ENCODE measurements around the gene CDK5RAP1. TPM values are rescaled to one million over a fixed set of nuclear protein-coding genes. Genes with fewer than 3 reads are reported as not detected.
"Not testable (repeated sequence)": the region's sequence is repeated elsewhere in the genome, so short reads cannot be mapped to it uniquely, and the experiment has no call there.

CDK5RAP1 gene
- 10 to 100 TPM; 20.5 to 46.2 (median 30.3) TPM for total RNA-seq

- peak; percentile 95 to 99 (median 97) for ATAC-seq (replicated peaks in 6 of 8)
- H3K4me3 ChIP-seq = peak within 1 kb of the TSS; percentile 62 to 99 (median 87)
- in situ Hi-C loops (cut with MboI; ENCODE audit: low pct_unique_long_range_greater_than_20kb in 2 of 9, low sequenced_read_pairs in 9 of 9, unreplicated experiment in 9 of 9) = no loop called here
- WGBS, 10 experiments = 0 to 2% (median 0%) methylated on average over 1 to 20 of the region's 43 CpGs; no CpG with 5 or more reads in 4 of the 10 experiments
- peak within 1 kb of the TSS in 1 of 2 donors; percentile 77 for H3K27ac ChIP-seq
- H3K4me1 ChIP-seq (replicated peaks in 1 of 2) = peaks cover 11 to 12% of the 10 kb centered on the region in 2 donors
These were observed at the start of gene CDK5RAP1 for GRCh38 chr20:33401184-33401920. CDK5RAP1 (minus strand) TSS chr20:33401519; CDS start chr20:33397064, 4,455 bp downstream.

- 40 to 100% (median 67%) methylated on average over 1 to 4 of the region's 4 CpGs; no CpG with 5 or more reads in 3 of the 10 experiments for WGBS, 10 experiments
- no peak overlapping the region for H3K27ac ChIP-seq
- H3K4me1 ChIP-seq (replicated peaks in 1 of 2) = no peaks in the 10 kb centered on the region
- no peak overlapping the region for H3K4me3 ChIP-seq
- in situ Hi-C loops (cut with MboI; ENCODE audit: low pct_unique_long_range_greater_than_20kb in 2 of 9, low sequenced_read_pairs in 9 of 9, unreplicated experiment in 9 of 9) = loop anchor here in 3 of 9 experiments (10.0 kb wide), 2 partner anchors 194 to 204 kb away; no protein-coding TSS in a partner anchor
- ATAC-seq (replicated peaks in 6 of 8) = peak in 2 of 8 experiments; percentile 29 to 35
These were observed 49.5 kb upstream of the CDK5RAP1 start for GRCh38 chr20:33450867-33451266.

GRCh38 chr20:33445881-33446625, 44.7 kb upstream of the CDK5RAP1 start:
- ATAC-seq (replicated peaks in 6 of 8) = no peak
- Histone ChIP-seq H3K27ac (no peak overlapping the region), H3K4me3 (no peak overlapping the region), H3K4me1 (replicated peaks in 1 of 2) (peaks cover 0 to 3% of the 10 kb centered on the region in 2 donors)
- in situ Hi-C loops (cut with MboI; ENCODE audit: low pct_unique_long_range_greater_than_20kb in 2 of 9, low sequenced_read_pairs in 9 of 9, unreplicated experiment in 9 of 9) = no loop called here
- WGBS, 10 experiments = 0 to 83% (median 67%) methylated on average over 1 to 4 of the region's 4 CpGs; no CpG with 5 or more reads in 1 of the 10 experiments

GRCh38 chr20:33444797-33445560, 43.7 kb upstream of the CDK5RAP1 start:
- Histone ChIP-seq H3K27ac (no peak overlapping the region), H3K4me1 (replicated peaks in 1 of 2) (peaks cover 0 to 3% of the 10 kb centered on the region in 2 donors), H3K4me3 (peak overlapping the region in 4 of 5 donors; percentile 61 to 91 (median 65))
- in situ Hi-C loops (cut with MboI; ENCODE audit: low pct_unique_long_range_greater_than_20kb in 2 of 9, low sequenced_read_pairs in 9 of 9, unreplicated experiment in 9 of 9) = no loop called here
- WGBS, 10 experiments = 20 to 71% (median 50%) methylated on average over 1 to 4 of the region's 4 CpGs; no CpG with 5 or more reads in 2 of the 10 experiments
- ATAC-seq (replicated peaks in 6 of 8) = no peak

GRCh38 chr20:33443512-33444239, 42.4 kb upstream of the CDK5RAP1 start, which contains the start of gene SNTA1:
SNTA1 (minus strand) TSS chr20:33443763; CDS start chr20:33443620, 143 bp downstream.
- Histone ChIP-seq H3K4me3 (peak within 1 kb of the TSS; percentile 61 to 91 (median 66)), H3K27ac (peak within 1 kb of the TSS in 1 of 2 donors; percentile 4), H3K4me1 (replicated peaks in 1 of 2) (peaks cover 0 to 3% of the 10 kb centered on the region in 2 donors)
- peak; percentile 80 to 94 (median 90) for ATAC-seq (replicated peaks in 6 of 8)
- WGBS, 10 experiments = 0% methylated on average over 2 to 5 of the region's 75 CpGs; no CpG with 5 or more reads in 7 of the 10 experiments
- in situ Hi-C loops (cut with MboI; ENCODE audit: low pct_unique_long_range_greater_than_20kb in 2 of 9, low sequenced_read_pairs in 9 of 9, unreplicated experiment in 9 of 9) = no loop called here

GRCh38 chr20:33443006-33443511, 41.7 kb upstream of the CDK5RAP1 start:
- H3K4me3 ChIP-seq = peak overlapping the region; percentile 61 to 91 (median 66)
- in situ Hi-C loops (cut with MboI; ENCODE audit: low pct_unique_long_range_greater_than_20kb in 2 of 9, low sequenced_read_pairs in 9 of 9, unreplicated experiment in 9 of 9) = no loop called here
- no CpG with 5 or more reads among the region's 45 CpGs for WGBS, 10 experiments
- peak overlapping the region in 1 of 2 donors; percentile 4 for H3K27ac ChIP-seq
- ATAC-seq (replicated peaks in 6 of 8) = peak in 3 of 8 experiments; percentile 22 to 47 (median 31)
- H3K4me1 ChIP-seq (replicated peaks in 1 of 2) = peaks cover 0 to 3% of the 10 kb centered on the region in 2 donors

- Histone ChIP-seq H3K4me1 (replicated peaks in 1 of 2) (peaks cover 0 to 3% of the 10 kb centered on the region in 2 donors), H3K4me3 (peak overlapping the region; percentile 61 to 91 (median 66)), H3K27ac (no peak overlapping the region)
- ATAC-seq (replicated peaks in 6 of 8) = no peak
- 17 to 86% (median 77%) methylated on average over 1 to 5 of the region's 9 CpGs; no CpG with 5 or more reads in 4 of the 10 experiments for WGBS, 10 experiments
- in situ Hi-C loops (cut with MboI; ENCODE audit: low pct_unique_long_range_greater_than_20kb in 2 of 9, low sequenced_read_pairs in 9 of 9, unreplicated experiment in 9 of 9) = no loop called here
These were observed 41.1 kb upstream of the CDK5RAP1 start for GRCh38 chr20:33442136-33443005.

GRCh38 chr20:33441142-33441955, 40.0 kb upstream of the CDK5RAP1 start:
- Histone ChIP-seq H3K4me3 (no peak overlapping the region), H3K27ac (no peak overlapping the region), H3K4me1 (replicated peaks in 1 of 2) (peaks cover 0 to 3% of the 10 kb centered on the region in 2 donors)
- in situ Hi-C loops (cut with MboI; ENCODE audit: low pct_unique_long_range_greater_than_20kb in 2 of 9, low sequenced_read_pairs in 9 of 9, unreplicated experiment in 9 of 9) = no loop called here
- 75 to 100% (median 92%) methylated on average over 1 to 5 of the region's 7 CpGs; no CpG with 5 or more reads in 3 of the 10 experiments for WGBS, 10 experiments
- no peak for ATAC-seq (replicated peaks in 6 of 8)

- WGBS, 10 experiments = 74 to 100% (median 92%) methylated on average over 1 to 6 of the region's 7 CpGs; no CpG with 5 or more reads in 2 of the 10 experiments
- H3K4me3 ChIP-seq; H3K27ac ChIP-seq; ATAC-seq (replicated peaks in 6 of 8); in situ Hi-C loops (cut with MboI; ENCODE audit: low pct_unique_long_range_greater_than_20kb in 2 of 9, low sequenced_read_pairs in 9 of 9, unreplicated experiment in 9 of 9); H3K4me1 ChIP-seq (replicated peaks in 1 of 2): not testable (repeated sequence)
These were observed 39.2 kb upstream of the CDK5RAP1 start for GRCh38 chr20:33440562-33440961.

- Histone ChIP-seq H3K4me3 (no peak overlapping the region), H3K27ac (no peak overlapping the region), H3K4me1 (replicated peaks in 1 of 2) (peaks cover 0 to 3% of the 10 kb centered on the region in 2 donors)
- 60 to 100% (median 80%) methylated on average over 1 of the region's 2 CpGs; no CpG with 5 or more reads in 6 of the 10 experiments for WGBS, 10 experiments
- in situ Hi-C loops (cut with MboI; ENCODE audit: low pct_unique_long_range_greater_than_20kb in 2 of 9, low sequenced_read_pairs in 9 of 9, unreplicated experiment in 9 of 9) = no loop called here
- no peak for ATAC-seq (replicated peaks in 6 of 8)
These were observed 37.2 kb upstream of the CDK5RAP1 start for GRCh38 chr20:33438481-33438880.
